Measurements from ENCODE around the gene THAP3. TPM values are rescaled to one million over a fixed set of nuclear protein-coding genes. Genes with fewer than 3 reads are reported as not detected.

The THAP3 gene
- total and polyA plus RNA-seq, 9 of the 15 experiments (the other 6 are each of a cell fraction or from before 2014, with no cell fraction given): 1.9 to 31.2 (median 18.2) TPM

DNA sequence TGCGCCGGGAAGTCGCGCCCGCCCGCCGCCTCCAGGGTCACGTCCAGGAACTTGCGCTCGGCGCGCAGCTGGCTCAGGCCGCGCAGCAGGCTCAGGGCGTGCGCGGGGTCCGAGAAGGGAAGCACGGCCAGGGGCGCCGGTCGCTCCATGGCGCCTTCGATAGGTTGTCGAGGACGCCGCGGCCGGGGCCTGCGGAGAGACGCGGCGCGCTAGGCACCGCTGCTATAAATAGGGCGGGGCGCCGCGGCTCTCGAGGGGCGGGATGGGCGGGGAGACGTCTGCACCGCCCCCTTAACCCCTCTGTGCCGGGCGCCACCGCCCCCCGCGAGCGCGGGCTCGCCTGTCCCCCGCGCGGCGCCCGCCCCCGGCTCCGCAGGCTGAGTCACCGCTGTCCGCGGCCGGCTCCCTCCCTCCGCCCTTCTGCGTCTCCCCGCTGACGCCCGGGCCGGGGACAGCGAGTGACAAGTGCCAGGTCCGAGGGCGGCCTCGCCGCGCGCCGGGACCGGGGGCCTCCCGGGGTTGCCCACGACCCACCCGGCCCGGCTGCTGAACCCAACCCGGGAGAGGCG lies 21.9 kb upstream of the THAP3 start, which contains the start of gene KLHL21 (continued):
- TF ChIP-seq ZBTB11 (CRISPR knock-in tag; IDR thresholded peaks at IDR 0.05): 0 out of 6 replicates have a peak, but pooled peaks of 1 of the 3 experiments have one; percentile 71
- TF ChIP-seq SAFB (IDR thresholded peaks at IDR 0.05; ENCODE audit: borderline replicate concordance, low read depth, low read length): peak; percentile 79; the same call in 1 of the 2 replicates
- peak; percentile 14; the same call in 1 of the 2 replicates for TF ChIP-seq RNF2 (IDR thresholded peaks at IDR 0.05)
- TF ChIP-seq KDM5B (IDR thresholded peaks at IDR 0.05; ENCODE audit: insufficient replicate concordance, low read depth, low read length): peak; percentile 93
- TF ChIP-seq ZNF143 (CRISPR knock-in tag; IDR thresholded peaks at IDR 0.05): 0 out of 2 replicates have a peak, but pooled peaks have one; percentile 61
- TF ChIP-seq C11orf30 (IDR thresholded peaks at IDR 0.05; ENCODE audit: low read depth): no peak; the same call in 1 of the 2 replicates
- peak in 2 of 3 experiments; percentile 19 to 67 for TF ChIP-seq YY1 (IDR thresholded peaks at IDR 0.05; ENCODE audit: borderline replicate concordance in 1 of 3, control insufficient read depth in 1 of 3, extremely low read depth in 1 of 3, insufficient read depth in 3 of 3, insufficient read length in 1 of 3, insufficient replicate concordance in 2 of 3, low read depth in 1 of 3, low read length in 2 of 3)
- peak in 1 of 2 experiments; percentile 13; a peak in 1 of 4 replicates for TF ChIP-seq TRIM24 (IDR thresholded peaks at IDR 0.05)
- no peak for TF ChIP-seq DPF2 (IDR thresholded peaks at IDR 0.05)
- TF ChIP-seq NFE2 (IDR thresholded peaks at IDR 0.05; ENCODE audit: low read depth): peak; percentile 83
- TF ChIP-seq ZNF212 (CRISPR knock-in tag; IDR thresholded peaks at IDR 0.05): no peak
- TF ChIP-seq, protein P1, sequence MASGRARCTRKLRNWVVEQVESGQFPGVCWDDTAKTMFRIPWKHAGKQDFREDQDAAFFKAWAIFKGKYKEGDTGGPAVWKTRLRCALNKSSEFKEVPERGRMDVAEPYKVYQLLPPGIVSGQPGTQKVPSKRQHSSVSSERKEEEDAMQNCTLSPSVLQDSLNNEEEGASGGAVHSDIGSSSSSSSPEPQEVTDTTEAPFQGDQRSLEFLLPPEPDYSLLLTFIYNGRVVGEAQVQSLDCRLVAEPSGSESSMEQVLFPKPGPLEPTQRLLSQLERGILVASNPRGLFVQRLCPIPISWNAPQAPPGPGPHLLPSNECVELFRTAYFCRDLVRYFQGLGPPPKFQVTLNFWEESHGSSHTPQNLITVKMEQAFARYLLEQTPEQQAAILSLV (tag; IDR thresholded peaks at IDR 0.05): no peak
- peak; percentile 55 for TF ChIP-seq FOS (IDR thresholded peaks at IDR 0.05; ENCODE audit: extremely low read depth, insufficient read length)
- TF ChIP-seq, protein P2, sequence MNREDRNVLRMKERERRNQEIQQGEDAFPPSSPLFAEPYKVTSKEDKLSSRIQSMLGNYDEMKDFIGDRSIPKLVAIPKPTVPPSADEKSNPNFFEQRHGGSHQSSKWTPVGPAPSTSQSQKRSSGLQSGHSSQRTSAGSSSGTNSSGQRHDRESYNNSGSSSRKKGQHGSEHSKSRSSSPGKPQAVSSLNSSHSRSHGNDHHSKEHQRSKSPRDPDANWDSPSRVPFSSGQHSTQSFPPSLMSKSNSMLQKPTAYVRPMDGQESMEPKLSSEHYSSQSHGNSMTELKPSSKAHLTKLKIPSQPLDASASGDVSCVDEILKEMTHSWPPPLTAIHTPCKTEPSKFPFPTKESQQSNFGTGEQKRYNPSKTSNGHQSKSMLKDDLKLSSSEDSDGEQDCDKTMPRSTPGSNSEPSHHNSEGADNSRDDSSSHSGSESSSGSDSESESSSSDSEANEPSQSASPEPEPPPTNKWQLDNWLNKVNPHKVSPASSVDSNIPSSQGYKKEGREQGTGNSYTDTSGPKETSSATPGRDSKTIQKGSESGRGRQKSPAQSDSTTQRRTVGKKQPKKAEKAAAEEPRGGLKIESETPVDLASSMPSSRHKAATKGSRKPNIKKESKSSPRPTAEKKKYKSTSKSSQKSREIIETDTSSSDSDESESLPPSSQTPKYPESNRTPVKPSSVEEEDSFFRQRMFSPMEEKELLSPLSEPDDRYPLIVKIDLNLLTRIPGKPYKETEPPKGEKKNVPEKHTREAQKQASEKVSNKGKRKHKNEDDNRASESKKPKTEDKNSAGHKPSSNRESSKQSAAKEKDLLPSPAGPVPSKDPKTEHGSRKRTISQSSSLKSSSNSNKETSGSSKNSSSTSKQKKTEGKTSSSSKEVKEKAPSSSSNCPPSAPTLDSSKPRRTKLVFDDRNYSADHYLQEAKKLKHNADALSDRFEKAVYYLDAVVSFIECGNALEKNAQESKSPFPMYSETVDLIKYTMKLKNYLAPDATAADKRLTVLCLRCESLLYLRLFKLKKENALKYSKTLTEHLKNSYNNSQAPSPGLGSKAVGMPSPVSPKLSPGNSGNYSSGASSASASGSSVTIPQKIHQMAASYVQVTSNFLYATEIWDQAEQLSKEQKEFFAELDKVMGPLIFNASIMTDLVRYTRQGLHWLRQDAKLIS (CRISPR knock-in tag; IDR thresholded peaks at IDR 0.05): peak; percentile 73; the same call in 1 of the 2 replicates
- peak; percentile 96 for TF ChIP-seq POLR2G (IDR thresholded peaks at IDR 0.05; ENCODE audit: low read depth, low read length)
- no peak for TF ChIP-seq MBD1 (CRISPR knock-in tag; IDR thresholded peaks at IDR 0.05)

Measured in K562 (cell line).